ENCODE measurements around the gene NFIX. TPM values are rescaled to one million over a fixed set of nuclear protein-coding genes. Genes with fewer than 3 reads are reported as not detected.

Gene NFIX
- total and polyA plus RNA-seq, 9 of the 15 experiments (the other 6 are each of a cell fraction or from before 2014, with no cell fraction given): 0.28 to 26.8 (median 5.4) TPM

GRCh38 chr19:13100031-13100588, 104.8 kb downstream of the NFIX start (continued):
- TF ChIP-seq SIN3A (IDR thresholded peaks at IDR 0.05; ENCODE audit: borderline replicate concordance in 2 of 2, control insufficient read depth in 1 of 2, low read depth in 2 of 2, low read length in 2 of 2): no peak
- TF ChIP-seq ZBTB7A (IDR thresholded peaks at IDR 0.05; ENCODE audit: borderline replicate concordance, control insufficient read depth, low read depth, low read length): no peak
- no peak for TF ChIP-seq GTF2A2 (tag; IDR thresholded peaks at IDR 0.05)
- peak in 1 of 2 experiments; percentile 83; a peak in 2 of 4 replicates for TF ChIP-seq RCOR1 (IDR thresholded peaks at IDR 0.05; ENCODE audit: borderline replicate concordance in 1 of 2, low read depth in 2 of 2, low read length in 2 of 2)
- no peak for TF ChIP-seq ATF2 (CRISPR knock-in tag; IDR thresholded peaks at IDR 0.05)
- no peak for TF ChIP-seq REST (IDR thresholded peaks at IDR 0.05; ENCODE audit: borderline replicate concordance)
- no peak for TF ChIP-seq REST (CRISPR knock-in tag; IDR thresholded peaks at IDR 0.05; ENCODE audit: low read depth)
- TF ChIP-seq ZNF77 (CRISPR knock-in tag; IDR thresholded peaks at IDR 0.05): no peak
- no peak for TF ChIP-seq TFAM (CRISPR knock-in tag; conservative IDR thresholded peaks at IDR 0.05)
- TF ChIP-seq MBD2 (IDR thresholded peaks at IDR 0.05; ENCODE audit: borderline replicate concordance, low read depth): peak; percentile 97
- no peak for TF ChIP-seq KLF6 (CRISPR knock-in tag; IDR thresholded peaks at IDR 0.05; ENCODE audit: borderline replicate concordance)
- TF ChIP-seq ZBTB2 (IDR thresholded peaks at IDR 0.05): peak; percentile 78; the same call in 1 of the 2 replicates
- no peak for TF ChIP-seq KDM2B (CRISPR knock-in tag; IDR thresholded peaks at IDR 0.05)
- no peak for TF ChIP-seq TCF7L2 (IDR thresholded peaks at IDR 0.05; ENCODE audit: low read depth, low read length)
- no peak for TF ChIP-seq STAG1 (CRISPR knock-in tag; IDR thresholded peaks at IDR 0.05; ENCODE audit: borderline replicate concordance)
- no peak for TF ChIP-seq BRD4 (IDR thresholded peaks at IDR 0.05)
- TF ChIP-seq PHF20 (IDR thresholded peaks at IDR 0.05; ENCODE audit: partially characterized antibody): no peak
- TF ChIP-seq KDM5B (IDR thresholded peaks at IDR 0.05; ENCODE audit: insufficient replicate concordance, low read depth, low read length): peak; percentile 32
